GM18502 (cell line): ENCODE measurements around the gene CARMIL3.

ENCODE experiments used
- ATAC-seq: cut with Tn5 transposase; IDR thresholded peaks from one replicate; pipeline ENCODE4 v1.9.1; 2021; ENCODE audit warnings: mild to moderate bottlenecking; ENCODE audit not compliant: unreplicated experiment, poor library complexity

The CARMIL3 gene

GRCh38 chr14:24110060-24110459, 58.3 kb downstream of the CARMIL3 start:
- ATAC-seq = no peak

GRCh38 chr14:24110523-24110922, 58.7 kb downstream of the CARMIL3 start:
- ATAC-seq = no peak

- ATAC-seq = no peak
These were observed 61.6 kb downstream of the CARMIL3 start for GRCh38 chr14:24113379-24113800.

DNA sequence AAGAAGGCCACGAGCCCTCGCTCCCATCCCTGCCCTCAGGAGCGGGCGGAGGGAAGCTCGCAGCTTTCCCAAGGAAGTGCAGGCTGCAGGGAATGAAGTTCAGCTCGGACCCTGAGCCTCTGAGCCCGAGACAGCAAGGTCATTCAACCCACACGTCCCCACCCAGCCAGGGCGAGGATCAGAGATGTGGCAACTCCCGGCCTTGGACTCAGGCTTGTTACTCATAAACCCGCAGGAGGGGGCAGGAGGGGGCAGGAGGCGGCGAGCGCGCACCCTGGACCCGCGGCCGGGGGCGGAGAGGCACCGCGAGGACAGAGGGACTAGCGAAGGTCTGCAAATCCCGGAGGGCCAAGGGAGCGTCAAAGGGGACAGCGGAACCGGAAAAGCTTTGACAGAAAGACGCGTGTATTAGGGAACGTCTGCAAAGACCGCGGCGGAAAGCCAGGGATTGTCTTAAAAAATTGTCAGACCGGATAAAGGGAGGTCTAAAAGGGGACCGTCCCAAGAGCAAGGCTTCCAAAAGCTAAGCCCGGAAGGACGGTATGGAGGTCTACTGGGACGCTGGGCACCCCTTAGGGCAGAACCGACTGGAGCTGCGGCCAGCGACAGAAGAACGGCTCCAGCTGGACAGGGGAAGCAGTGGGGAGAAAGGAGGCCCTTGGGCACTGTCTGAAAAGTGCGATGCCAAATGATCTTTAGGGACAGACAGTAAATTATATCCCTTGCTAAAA, 62.2 kb downstream of the CARMIL3 start:
- ATAC-seq = peak; percentile 28

- ATAC-seq = peak; percentile 90
These were observed 63.0 kb downstream of the CARMIL3 start, which contains the start of the genes DCAF11 and NRL for GRCh38 chr14:24114532-24115421. Gene DCAF11 (plus strand): TSS chr14:24114777. CDS start chr14:24115595, 818 bp downstream. Gene NRL (minus strand): TSS chr14:24114949. CDS start chr14:24082848, 32,101 bp downstream.

GRCh38 chr14:24115422-24116127, 63.8 kb downstream of the CARMIL3 start:
- no peak for ATAC-seq

GRCh38 chr14:24116128-24116814, 64.5 kb downstream of the CARMIL3 start:
- no peak for ATAC-seq

DNA sequence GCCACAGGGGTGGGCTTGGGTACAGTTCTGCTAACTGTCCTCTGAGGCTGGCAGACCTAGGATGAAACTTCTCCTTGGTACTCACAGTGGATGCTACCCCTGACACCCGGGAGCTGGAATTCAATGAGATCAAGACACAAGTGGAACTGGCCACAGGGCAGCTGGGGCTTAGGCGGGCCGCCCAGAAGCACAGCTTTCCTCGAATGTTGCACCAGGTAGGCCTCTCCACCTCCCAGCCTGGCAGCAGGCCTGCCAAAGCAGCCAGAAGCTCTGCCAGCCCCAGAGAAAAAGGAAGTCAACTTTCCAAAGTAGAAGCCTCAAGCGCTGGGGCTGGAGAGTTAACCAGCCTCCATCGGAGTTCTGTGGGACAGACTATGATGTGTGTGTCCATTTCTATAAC, 65.4 kb downstream of the CARMIL3 start:
- ATAC-seq = no peak
